HCT116 (cell line): Measurements from ENCODE around the gene C15orf40. TPM values are rescaled to one million over a fixed set of nuclear protein-coding genes. Genes with fewer than 3 reads are reported as not detected.

Experiments used
- ATAC-seq: fragments of 200-7000 bp; cut with Tn5 transposase; 2 replicates; pipeline ENCODE4 v1.9.1; 2020; ENCODE audit warnings: mild to moderate bottlenecking, moderate library complexity
- BruUV-seq: library from RNA; stranded (reverse); fragments of 400-500 nt; replicated peaks from 2 replicates; lab custom pipeline; 2021; lab: Mats Ljungman, UMichigan
- CTCF ChIA-PET: fragments of 300-600 bp; sonication (Branson Sonifier 250); formaldehyde crosslinking; loops from one replicate; lab custom pipeline; 2021; ENCODE audit warnings: antibody characterized with exemption; lab: Charles Lee
- POLR2A ChIA-PET: fragments of 300-600, 350-600 bp; sonication (Branson Sonifier 250); formaldehyde crosslinking; loops from one replicate; lab custom pipeline; 2021; ENCODE audit warnings: antibody characterized with exemption; lab: Charles Lee
- RAD21 ChIA-PET, 2 experiments: fragments of 300-600 bp; sonication (Branson Sonifier 250); formaldehyde crosslinking; loops; one replicate each; lab custom pipeline; 2023; ENCODE audit warnings: low total read pairs in 2 of 2; ENCODE audit not compliant: uncharacterized antibody in 2 of 2, unreplicated experiment in 2 of 2, low non-redundant PET in 1 of 2; lab: Charles Lee
- DNase-seq: peaks from one replicate; pipeline ENCODE4 v3.0.0-alpha.2; 2010; ENCODE audit warnings: low read depth, low spot score
- H2AFZ ChIP-seq: fragments of 200-600 bp; shearing (Covaris generic), sonication (generic); 2 replicates; pipeline ENCODE4 v1.6.1; 2017; ENCODE audit warnings: low read depth, mixed run types, mixed read lengths, antibody characterized with exemption, low read length; ENCODE audit not compliant: poor library complexity, severe bottlenecking
- H3K27ac ChIP-seq: 2 replicates; pipeline ENCODE4 v1.5.1; 2012; ENCODE audit warnings: low read depth, low read length
- H3K27me3 ChIP-seq: fragments of 200-600 bp; sonication (generic); 2 replicates; pipeline ENCODE4 v1.6.1; 2016; ENCODE audit warnings: mixed run types, low read length, mixed read lengths; ENCODE audit not compliant: insufficient read depth
- H3K36me3 ChIP-seq, 2 experiments: fragments of 200-500 bp in 1 of 2; fragments of 200-600 bp in 1 of 2; sonication (Bioruptor generic) in 1 of 2; sonication (generic) in 1 of 2; 2 replicates each; pipeline versions ENCODE4 v1.5.1 to v1.6.1; 2014 to 2016; ENCODE audit warnings: low read length in 2 of 2, inconsistent platforms in 1 of 2, mixed read lengths in 1 of 2, mixed run types in 1 of 2; ENCODE audit not compliant: insufficient read depth in 2 of 2, control insufficient read depth in 1 of 2
- H3K4me1 ChIP-seq, 2 experiments: fragments of 200-600 bp in 1 of 2; sonication (generic) in 1 of 2; 2 replicates each; pipeline versions ENCODE4 v1.5.1 to v1.6.1; 2012 to 2017; ENCODE audit warnings: low read length in 2 of 2, inconsistent platforms in 1 of 2, mild to moderate bottlenecking in 1 of 2, mixed read lengths in 1 of 2, mixed run types in 1 of 2, moderate library complexity in 1 of 2; ENCODE audit not compliant: insufficient read depth in 2 of 2, control insufficient read depth in 1 of 2
- H3K4me2 ChIP-seq: fragments of 200-600 bp; sonication (generic); 2 replicates; pipeline ENCODE4 v1.6.1; 2017; ENCODE audit warnings: mixed run types, low read length, mixed read lengths
- H3K4me3 ChIP-seq, 2 experiments: fragments of 200-600 bp in 1 of 2; sonication (generic) in 1 of 2; replicated peaks in 1 of 2; 2 replicates each; pipeline ENCODE4 v1.5.1; 2011 to 2016; ENCODE audit warnings: low read length in 2 of 2, control low read depth in 1 of 2, low read depth in 1 of 2, mild to moderate bottlenecking in 1 of 2, mixed read lengths in 1 of 2, mixed run types in 1 of 2
- H3K79me2 ChIP-seq: fragments of 200-600 bp; sonication (generic); 2 replicates; pipeline ENCODE4 v1.6.1; 2017; ENCODE audit warnings: mild to moderate bottlenecking, mixed run types, low read length, moderate library complexity, mixed read lengths; ENCODE audit not compliant: insufficient read depth
- H3K9ac ChIP-seq: fragments of 200-600 bp; sonication (generic); 2 replicates; pipeline ENCODE4 v1.6.1; 2016; ENCODE audit warnings: low read length, mixed read lengths
- H3K9me2 ChIP-seq: fragments of 200-600 bp; sonication (generic), shearing (Covaris generic); 2 replicates; pipeline ENCODE4 v1.6.1; 2017; ENCODE audit warnings: mixed run types, mild to moderate bottlenecking, moderate library complexity; ENCODE audit not compliant: insufficient read depth
- H3K9me3 ChIP-seq, 2 experiments: fragments of 200-500 bp in 1 of 2; fragments of 200-600 bp in 1 of 2; sonication (Bioruptor generic) in 1 of 2; sonication (generic) in 1 of 2; 2 replicates each; pipeline ENCODE4 v1.6.1; 2014 to 2017; ENCODE audit warnings: low read length in 2 of 2, mixed read lengths in 2 of 2, inconsistent platforms in 1 of 2, low read depth in 1 of 2, mild to moderate bottlenecking in 1 of 2, mixed run types in 1 of 2, moderate library complexity in 1 of 2; ENCODE audit not compliant: control insufficient read depth in 1 of 2, insufficient read depth in 1 of 2
- H4K20me1 ChIP-seq: fragments of 200-600 bp; sonication (generic), shearing (Covaris generic); 2 replicates; pipeline ENCODE4 v1.6.1; 2017; ENCODE audit warnings: mixed run types, mild to moderate bottlenecking, moderate library complexity; ENCODE audit not compliant: insufficient read depth
- CEBPB ChIP-seq: IDR thresholded peaks from 2 replicates; pipeline ENCODE4 v1.6.1; 2012; ENCODE audit warnings: low read depth
- ELF1 ChIP-seq: IDR thresholded peaks from 2 replicates; pipeline ENCODE4 v1.6.1; 2012; ENCODE audit warnings: low read depth, borderline replicate concordance
- EZH2phosphoT487 ChIP-seq: fragments of 200-600 bp; IDR thresholded peaks from 2 replicates; pipeline ENCODE4 v1.6.1; 2018; ENCODE audit warnings: antibody characterized with exemption, borderline replicate concordance
- JUND ChIP-seq: IDR thresholded peaks from 2 replicates; pipeline ENCODE4 v1.6.1; 2012
- POLR2AphosphoS5 ChIP-seq: IDR thresholded peaks from 2 replicates; pipeline ENCODE4 v1.6.1; 2011; ENCODE audit warnings: mild to moderate bottlenecking, low read depth, low read length, moderate library complexity
- SRF ChIP-seq: IDR thresholded peaks from 2 replicates; pipeline ENCODE4 v1.6.1; 2012; ENCODE audit warnings: low read depth
- ZFX ChIP-seq: fragments of 450-650 bp; IDR thresholded peaks from 2 replicates; pipeline ENCODE4 v1.6.1; 2017
- intact Hi-C: fragments of 100-400 bp; cut with micrococcal nuclease; formaldehyde crosslinking; loops from 2 replicates; pipeline ENCODE4 v1.10.0; 2022
- total RNA-seq: library from RNA; stranded (reverse); gene quantifications from one replicate; pipeline ENCODE4 v1.2.1, GENCODE V29; 2021; ENCODE audit not compliant: unreplicated experiment
- TF ChIP-seq, protein P1 (sequence below), 3 experiments: fragments of 200-600 bp in 1 of 3; sonication (generic) in 1 of 3; IDR thresholded peaks in 2 of 3; conservative IDR thresholded peaks in 1 of 3; 2 replicates each; pipeline ENCODE4 v1.5.1; 2012 to 2017; ENCODE audit warnings: low read depth in 2 of 3, low read length in 2 of 3, antibody characterized with exemption in 1 of 3, borderline replicate concordance in 1 of 3, control low read depth in 1 of 3, mild to moderate bottlenecking in 1 of 3, mixed read lengths in 1 of 3, mixed run types in 1 of 3, moderate library complexity in 1 of 3; ENCODE audit not compliant: insufficient read depth in 1 of 3
- TF ChIP-seq, protein P2 (sequence below): IDR thresholded peaks from 2 replicates; pipeline ENCODE4 v1.6.1; 2012; ENCODE audit warnings: low read depth

The C15orf40 gene
- total RNA-seq, 1 experiment from 2014 or later = 26.0 TPM

GRCh38 chr15:82980981-82981380 is 30.5 kb downstream of the C15orf40 start:
- Histone ChIP-seq H2AFZ (no peak overlapping the region), H3K79me2 (no peaks in the 10 kb centered on the region), H3K4me2 (no peak overlapping the region), H3K9ac (no peak overlapping the region), H3K36me3 (no peaks in the 10 kb centered on the region), H4K20me1 (no peaks in the 10 kb centered on the region), H3K27me3 (no peaks in the 10 kb centered on the region), H3K27ac (no peak overlapping the region), H3K4me1 (peaks cover 5 to 10% of the 10 kb centered on the region in 2 experiments), H3K9me2 (no peaks in the 10 kb centered on the region), H3K9me3 (no peaks in the 10 kb centered on the region), H3K4me3 (no peak overlapping the region)
- TF ChIP-seq JUND = no peak
- TF ChIP-seq, protein P1, sequence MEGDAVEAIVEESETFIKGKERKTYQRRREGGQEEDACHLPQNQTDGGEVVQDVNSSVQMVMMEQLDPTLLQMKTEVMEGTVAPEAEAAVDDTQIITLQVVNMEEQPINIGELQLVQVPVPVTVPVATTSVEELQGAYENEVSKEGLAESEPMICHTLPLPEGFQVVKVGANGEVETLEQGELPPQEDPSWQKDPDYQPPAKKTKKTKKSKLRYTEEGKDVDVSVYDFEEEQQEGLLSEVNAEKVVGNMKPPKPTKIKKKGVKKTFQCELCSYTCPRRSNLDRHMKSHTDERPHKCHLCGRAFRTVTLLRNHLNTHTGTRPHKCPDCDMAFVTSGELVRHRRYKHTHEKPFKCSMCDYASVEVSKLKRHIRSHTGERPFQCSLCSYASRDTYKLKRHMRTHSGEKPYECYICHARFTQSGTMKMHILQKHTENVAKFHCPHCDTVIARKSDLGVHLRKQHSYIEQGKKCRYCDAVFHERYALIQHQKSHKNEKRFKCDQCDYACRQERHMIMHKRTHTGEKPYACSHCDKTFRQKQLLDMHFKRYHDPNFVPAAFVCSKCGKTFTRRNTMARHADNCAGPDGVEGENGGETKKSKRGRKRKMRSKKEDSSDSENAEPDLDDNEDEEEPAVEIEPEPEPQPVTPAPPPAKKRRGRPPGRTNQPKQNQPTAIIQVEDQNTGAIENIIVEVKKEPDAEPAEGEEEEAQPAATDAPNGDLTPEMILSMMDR (IDR thresholded peaks at IDR 0.05 in 2 of 3, conservative IDR thresholded peaks at IDR 0.05 in 1 of 3; ENCODE audit: borderline replicate concordance in 1 of 3, insufficient read depth in 1 of 3, low read depth in 2 of 3, low read length in 2 of 3) = no peak
- TF ChIP-seq ELF1 = no peak
- no peak for TF ChIP-seq ZFX
- ChIA-PET POLR2A (no interaction called here), CTCF (no interaction called here), RAD21 (no interaction called here)
- no peak for DNase-seq
- no TSS peak for BruUV-seq
- no peak for ATAC-seq
- intact Hi-C loops = no loop called here

DNA sequence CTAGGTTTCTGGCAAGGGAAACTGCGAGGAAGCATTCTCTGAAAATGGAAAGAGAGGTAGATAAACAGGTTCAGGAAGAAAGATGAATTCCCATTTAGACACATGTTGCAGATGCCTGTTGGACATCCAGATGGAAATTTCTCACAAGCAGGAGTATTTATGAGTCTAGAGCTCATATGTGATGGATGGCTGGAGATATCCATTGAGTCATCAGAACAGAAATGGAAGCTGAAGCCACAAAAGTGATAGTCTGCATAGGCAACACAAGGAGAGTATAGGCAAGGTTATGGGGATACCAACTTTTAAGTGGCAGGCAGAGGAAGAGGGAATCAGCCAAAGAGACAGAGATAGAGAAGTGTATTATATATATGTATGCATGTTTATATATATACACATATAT is 31.7 kb downstream of the C15orf40 start:
- POLR2A ChIA-PET = no interaction called here
- ATAC-seq (no peak), DNase-seq (no peak)
- no peaks in the 10 kb centered on the region for H3K9me3 ChIP-seq
- H3K4me3 ChIP-seq = no peak overlapping the region
- H3K4me2 ChIP-seq = no peak overlapping the region
- RAD21 ChIA-PET = no interaction called here
- H4K20me1 ChIP-seq = no peaks in the 10 kb centered on the region
- no TSS peak for BruUV-seq
- CTCF ChIA-PET = no interaction called here
- TF ChIP-seq, protein P1 (IDR thresholded peaks at IDR 0.05 in 2 of 3, conservative IDR thresholded peaks at IDR 0.05 in 1 of 3; ENCODE audit: borderline replicate concordance in 1 of 3, insufficient read depth in 1 of 3, low read depth in 2 of 3, low read length in 2 of 3) = no peak
- TF ChIP-seq ELF1 (no peak), POLR2AphosphoS5 (no peak), SRF (no peak), EZH2phosphoT487 (no peak), CEBPB (no peak), ZFX (no peak)
- TF ChIP-seq, protein P2, sequence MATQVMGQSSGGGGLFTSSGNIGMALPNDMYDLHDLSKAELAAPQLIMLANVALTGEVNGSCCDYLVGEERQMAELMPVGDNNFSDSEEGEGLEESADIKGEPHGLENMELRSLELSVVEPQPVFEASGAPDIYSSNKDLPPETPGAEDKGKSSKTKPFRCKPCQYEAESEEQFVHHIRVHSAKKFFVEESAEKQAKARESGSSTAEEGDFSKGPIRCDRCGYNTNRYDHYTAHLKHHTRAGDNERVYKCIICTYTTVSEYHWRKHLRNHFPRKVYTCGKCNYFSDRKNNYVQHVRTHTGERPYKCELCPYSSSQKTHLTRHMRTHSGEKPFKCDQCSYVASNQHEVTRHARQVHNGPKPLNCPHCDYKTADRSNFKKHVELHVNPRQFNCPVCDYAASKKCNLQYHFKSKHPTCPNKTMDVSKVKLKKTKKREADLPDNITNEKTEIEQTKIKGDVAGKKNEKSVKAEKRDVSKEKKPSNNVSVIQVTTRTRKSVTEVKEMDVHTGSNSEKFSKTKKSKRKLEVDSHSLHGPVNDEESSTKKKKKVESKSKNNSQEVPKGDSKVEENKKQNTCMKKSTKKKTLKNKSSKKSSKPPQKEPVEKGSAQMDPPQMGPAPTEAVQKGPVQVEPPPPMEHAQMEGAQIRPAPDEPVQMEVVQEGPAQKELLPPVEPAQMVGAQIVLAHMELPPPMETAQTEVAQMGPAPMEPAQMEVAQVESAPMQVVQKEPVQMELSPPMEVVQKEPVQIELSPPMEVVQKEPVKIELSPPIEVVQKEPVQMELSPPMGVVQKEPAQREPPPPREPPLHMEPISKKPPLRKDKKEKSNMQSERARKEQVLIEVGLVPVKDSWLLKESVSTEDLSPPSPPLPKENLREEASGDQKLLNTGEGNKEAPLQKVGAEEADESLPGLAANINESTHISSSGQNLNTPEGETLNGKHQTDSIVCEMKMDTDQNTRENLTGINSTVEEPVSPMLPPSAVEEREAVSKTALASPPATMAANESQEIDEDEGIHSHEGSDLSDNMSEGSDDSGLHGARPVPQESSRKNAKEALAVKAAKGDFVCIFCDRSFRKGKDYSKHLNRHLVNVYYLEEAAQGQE = no peak
- H2AFZ ChIP-seq = no peak overlapping the region
- no peaks in the 10 kb centered on the region for H3K79me2 ChIP-seq
- H3K27ac ChIP-seq = no peak overlapping the region
- no peaks in the 10 kb centered on the region for H3K9me2 ChIP-seq
- no peaks in the 10 kb centered on the region for H3K27me3 ChIP-seq
- H3K4me1 ChIP-seq = no peaks in the 10 kb centered on the region
- H3K36me3 ChIP-seq = no peaks in the 10 kb centered on the region
- H3K9ac ChIP-seq = no peak overlapping the region
- intact Hi-C loops = no loop called here
